A549 treated with Mapracorat at 1 μM for 4 hours (cell line): Measurements from ENCODE around the gene ZNF284. TPM values are rescaled to one million over a fixed set of nuclear protein-coding genes. Genes with fewer than 3 reads are reported as not detected.

Experiments used
- total RNA-seq: library from RNA; stranded (reverse); fragments of 200-300 nt; extraction: Qiagen RNA extraction; gene quantifications from 5 replicates; pipeline ENCODE4 v1.2.3, GENCODE V29; 2022

Gene ZNF284
- 0.23 to 0.58 TPM (median 0.36 TPM) in 5 replicates for total RNA-seq

GRCh38 chr19:44071824-44072542 is at the start of gene ZNF284:
Gene ZNF284 (plus strand): TSS chr19:44072159. CDS start chr19:44076390, 4,231 bp downstream.

DNA sequence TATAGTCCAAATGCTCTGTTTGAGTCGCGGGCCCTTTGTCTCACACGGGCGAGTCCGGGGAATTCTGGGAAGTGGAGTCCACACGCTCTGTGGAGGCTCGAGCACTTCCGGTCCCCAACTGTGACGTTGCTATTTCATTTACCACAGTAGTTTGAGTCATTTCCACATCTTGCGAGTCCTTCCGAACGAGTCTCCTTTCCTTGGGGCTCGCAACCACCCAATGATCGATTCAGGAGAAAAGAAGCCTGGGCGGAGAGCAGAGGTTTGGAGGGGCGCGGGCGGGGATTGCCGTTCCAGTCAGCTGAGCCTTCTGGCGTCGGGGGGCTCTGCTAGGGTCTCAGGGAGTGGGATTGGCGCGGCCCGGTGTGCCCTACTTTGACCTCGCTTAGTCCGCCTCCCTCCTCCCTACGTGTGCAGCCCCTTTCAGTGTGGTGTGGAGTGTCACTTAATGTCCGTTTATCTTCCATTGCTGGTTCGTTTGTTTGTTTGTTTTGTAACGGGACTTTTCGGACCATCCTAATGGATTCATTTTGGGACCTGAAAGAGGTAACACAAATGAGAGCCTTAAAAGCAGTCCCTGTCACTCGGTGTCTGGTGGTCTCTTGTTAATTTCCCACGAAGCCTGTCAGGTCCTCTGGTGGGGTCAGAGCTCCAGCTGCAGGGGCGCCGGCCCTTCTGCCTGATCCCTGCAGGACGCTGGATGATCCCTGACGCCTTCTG is 46.6 kb upstream of the ZNF284 start, which contains the start of gene ZNF222:
TSS of gene ZNF222 (plus strand) at position 163 of the 720 bp plus-strand sequence. CDS start at position 221, 58 bp downstream.

DNA sequence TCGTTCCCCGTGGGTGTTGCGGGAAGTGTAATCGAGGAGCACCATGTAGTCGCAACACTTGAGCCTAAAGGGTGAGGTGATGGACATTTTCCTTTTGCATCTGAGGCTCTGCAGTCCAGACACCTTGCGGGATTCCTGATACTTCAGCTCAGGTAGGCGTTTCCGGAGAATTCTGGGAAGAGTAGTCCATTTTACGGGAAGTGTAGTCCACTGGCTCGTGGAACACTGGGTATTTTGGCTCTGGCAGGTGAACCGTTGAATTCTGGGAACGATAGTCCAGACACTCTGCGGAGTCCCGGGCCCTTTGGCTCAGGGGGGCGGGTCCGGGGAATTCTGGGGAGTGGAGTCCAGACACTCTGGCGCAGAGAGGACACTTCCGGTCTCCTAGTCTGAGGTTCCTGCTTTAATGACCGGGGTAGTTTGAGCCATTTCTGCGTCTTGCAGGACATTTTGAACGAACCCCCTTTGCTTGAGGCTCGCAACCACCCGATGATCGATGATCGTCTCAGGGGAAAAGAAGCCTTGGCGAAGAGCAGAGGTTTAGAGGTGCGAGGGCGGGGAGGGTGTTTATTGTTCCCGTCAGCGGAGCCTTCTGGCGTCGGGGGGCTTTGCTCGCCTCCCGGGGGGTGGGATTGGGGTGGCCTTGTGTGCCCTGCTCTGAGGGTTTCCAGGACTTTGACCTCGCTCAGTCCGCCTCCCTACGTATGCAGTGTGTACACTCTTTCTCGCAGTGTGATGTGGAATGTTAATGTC is 20.1 kb upstream of the ZNF284 start, which contains the start of gene ZNF223:
TSS of gene ZNF223 (plus strand) at position 387 of the 753 bp plus-strand sequence. CDS start 3,141 bp downstream, outside the sequence.

GRCh38 chr19:44093931-44094765 is 22.2 kb downstream of the ZNF284 start, which contains the start of gene ZNF224:
Gene ZNF224 (plus strand): TSS chr19:44094361. CDS start chr19:44097874, 3,513 bp downstream.

DNA sequence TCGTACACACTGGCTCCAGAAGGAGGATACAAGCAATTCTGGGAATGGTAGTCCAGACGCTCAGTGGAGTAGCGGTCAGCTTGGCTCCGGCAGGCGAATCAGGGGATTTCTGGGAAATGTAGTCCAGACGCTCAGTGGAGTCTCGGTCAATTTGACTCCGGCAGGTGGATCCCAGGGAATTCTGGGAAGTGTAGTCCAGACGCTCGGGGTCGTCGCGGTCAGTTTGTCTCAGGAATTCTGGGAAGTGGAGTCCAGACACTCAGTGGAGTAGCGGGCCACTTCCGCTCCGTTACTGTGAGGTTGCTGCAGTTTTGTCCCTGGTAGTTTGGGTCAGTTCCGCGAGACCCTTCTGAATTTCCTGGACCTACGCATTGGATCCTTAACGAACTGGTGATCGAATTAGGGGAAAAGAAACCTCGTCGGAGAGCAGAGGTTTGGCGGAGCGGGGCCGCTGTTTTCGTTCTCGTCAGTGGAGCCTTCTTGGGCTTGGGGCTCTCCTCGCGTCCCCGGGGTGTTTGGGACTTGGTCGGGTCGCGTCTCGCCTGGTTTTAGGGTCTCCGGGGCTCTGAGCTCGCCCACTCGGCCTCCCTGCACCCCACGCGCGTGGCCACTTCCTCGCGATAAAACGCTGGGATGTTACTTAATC is 41.3 kb downstream of the ZNF284 start, which contains the start of gene ZNF225:
TSS of gene ZNF225 (plus strand) at position 262 of the 646 bp plus-strand sequence. CDS start 2,429 bp downstream, outside the sequence.

Other genes starting within 250 kb of the ZNF284 start
- 3.3 to 6.1 TPM (median 4.5 TPM) in 5 replicates for gene ZNF283, start 244.8 kb upstream of the ZNF284 start, total RNA-seq
- 0.16 to 0.42 TPM (median 0.23 TPM) in 5 replicates for gene ZNF404, start 188.2 kb upstream of the ZNF284 start, total RNA-seq
- gene ZNF45, start 136.9 kb upstream of the ZNF284 start, total RNA-seq = 9.7 to 11.6 TPM (median 9.9 TPM) in 5 replicates
- gene ZNF221, start 120.9 kb upstream of the ZNF284 start, total RNA-seq = 0.30 to 0.74 TPM (median 0.59 TPM) in 5 replicates
- gene ZNF155, start 88.0 kb upstream of the ZNF284 start, total RNA-seq = 2.3 to 4.3 TPM (median 3.3 TPM) in 5 replicates
- 2.3 to 3.2 TPM (median 2.5 TPM) in 5 replicates for gene ZNF230, start 69.2 kb upstream of the ZNF284 start, total RNA-seq
- 2.6 to 5.0 TPM (median 3.8 TPM) in 5 replicates for gene ZNF222, start 46.8 kb upstream of the ZNF284 start, total RNA-seq
- gene ZNF223, start 20.1 kb upstream of the ZNF284 start, total RNA-seq = 1.6 to 4.0 TPM (median 3.2 TPM) in 5 replicates
- 8.0 to 10.9 TPM (median 9.9 TPM) in 5 replicates for gene ZNF224, start 22.2 kb downstream of the ZNF284 start, total RNA-seq
- 2.5 to 4.1 TPM (median 2.7 TPM) in 5 replicates for gene ZNF225, start 41.2 kb downstream of the ZNF284 start, total RNA-seq
- gene ZNF234, start 69.4 kb downstream of the ZNF284 start, total RNA-seq = 1.9 to 2.6 TPM (median 2.1 TPM) in 5 replicates
- 17.1 to 22.3 TPM (median 21.6 TPM) in 5 replicates for gene ZNF226, start 92.9 kb downstream of the ZNF284 start, total RNA-seq
- 8.1 to 11.9 TPM (median 10.9 TPM) in 5 replicates for gene ZNF227, start 140.4 kb downstream of the ZNF284 start, total RNA-seq
- gene ZNF233, start 187.7 kb downstream of the ZNF284 start, total RNA-seq = 0.41 to 0.73 TPM (median 0.65 TPM) in 5 replicates
- 2.8 to 3.9 TPM (median 3.0 TPM) in 5 replicates for gene ZNF235, start 232.9 kb downstream of the ZNF284 start, total RNA-seq